Activated B cell treated with CpG ODN at 0.5 μM for 24 hours (primary cell): ENCODE measurements around the gene POLR1B. TPM values are rescaled to one million over a fixed set of nuclear protein-coding genes. Genes with fewer than 3 reads are reported as not detected.
"Not testable (repeated sequence)": the region's sequence is repeated elsewhere in the genome, so short reads cannot be mapped to it uniquely, and the experiment has no call there.

Experiments used
- ATAC-seq: fragments of 200-7000 bp; cut with Tn5 transposase; one replicate; pipeline ENCODE4 v1.10.0; 2021; ENCODE audit warnings: low read depth, mild to moderate bottlenecking, moderate library complexity
- CTCF ChIA-PET: fragments of 350-600 bp; sonication (Branson Sonifier 250); formaldehyde crosslinking; loops from one replicate; lab custom pipeline; 2021; ENCODE audit warnings: antibody characterized with exemption; lab: Charles Lee
- POLR2A ChIA-PET: fragments of 350-600 bp; sonication (Branson Sonifier 250); formaldehyde crosslinking; loops from one replicate; lab custom pipeline; 2021; ENCODE audit warnings: antibody characterized with exemption; lab: Charles Lee
- DNase-seq: peaks from one replicate; pipeline ENCODE4 v3.0.0; 2022
- H3K27ac Mint-ChIP-seq: one replicate; pipeline ENCODE4 v1.8.0; 2020; ENCODE audit warnings: mixed read lengths
- H3K27me3 Mint-ChIP-seq: one replicate; pipeline ENCODE4 v1.8.0; 2021; ENCODE audit warnings: mixed read lengths
- H3K36me3 Mint-ChIP-seq: one replicate; pipeline ENCODE4 v1.8.0; 2021; ENCODE audit warnings: low read depth, mixed read lengths
- H3K4me1 Mint-ChIP-seq: one replicate; pipeline ENCODE4 v1.8.0; 2021; ENCODE audit warnings: mixed read lengths
- H3K4me3 Mint-ChIP-seq: one replicate; pipeline ENCODE4 v1.8.0; 2020; ENCODE audit warnings: mild to moderate bottlenecking, mixed read lengths
- H3K9me3 Mint-ChIP-seq: one replicate; pipeline ENCODE4 v1.8.0; 2020; ENCODE audit warnings: mixed read lengths
- intact Hi-C: fragments of 100-400 bp; cut with micrococcal nuclease; formaldehyde crosslinking; loops from one replicate; pipeline ENCODE4 v1.15.1; 2024
- total RNA-seq: library from RNA; stranded (reverse); gene quantifications from 2 replicates; pipeline ENCODE4 v1.2.3, GENCODE V29; 2022
- TF ChIP-seq, protein P1 (sequence below): fragments of 200-600 bp; IDR thresholded peaks from one replicate; pipeline ENCODE4 v1.8.0; 2022; ENCODE audit warnings: antibody characterized with exemption, mild to moderate bottlenecking

The POLR1B gene, protein sequence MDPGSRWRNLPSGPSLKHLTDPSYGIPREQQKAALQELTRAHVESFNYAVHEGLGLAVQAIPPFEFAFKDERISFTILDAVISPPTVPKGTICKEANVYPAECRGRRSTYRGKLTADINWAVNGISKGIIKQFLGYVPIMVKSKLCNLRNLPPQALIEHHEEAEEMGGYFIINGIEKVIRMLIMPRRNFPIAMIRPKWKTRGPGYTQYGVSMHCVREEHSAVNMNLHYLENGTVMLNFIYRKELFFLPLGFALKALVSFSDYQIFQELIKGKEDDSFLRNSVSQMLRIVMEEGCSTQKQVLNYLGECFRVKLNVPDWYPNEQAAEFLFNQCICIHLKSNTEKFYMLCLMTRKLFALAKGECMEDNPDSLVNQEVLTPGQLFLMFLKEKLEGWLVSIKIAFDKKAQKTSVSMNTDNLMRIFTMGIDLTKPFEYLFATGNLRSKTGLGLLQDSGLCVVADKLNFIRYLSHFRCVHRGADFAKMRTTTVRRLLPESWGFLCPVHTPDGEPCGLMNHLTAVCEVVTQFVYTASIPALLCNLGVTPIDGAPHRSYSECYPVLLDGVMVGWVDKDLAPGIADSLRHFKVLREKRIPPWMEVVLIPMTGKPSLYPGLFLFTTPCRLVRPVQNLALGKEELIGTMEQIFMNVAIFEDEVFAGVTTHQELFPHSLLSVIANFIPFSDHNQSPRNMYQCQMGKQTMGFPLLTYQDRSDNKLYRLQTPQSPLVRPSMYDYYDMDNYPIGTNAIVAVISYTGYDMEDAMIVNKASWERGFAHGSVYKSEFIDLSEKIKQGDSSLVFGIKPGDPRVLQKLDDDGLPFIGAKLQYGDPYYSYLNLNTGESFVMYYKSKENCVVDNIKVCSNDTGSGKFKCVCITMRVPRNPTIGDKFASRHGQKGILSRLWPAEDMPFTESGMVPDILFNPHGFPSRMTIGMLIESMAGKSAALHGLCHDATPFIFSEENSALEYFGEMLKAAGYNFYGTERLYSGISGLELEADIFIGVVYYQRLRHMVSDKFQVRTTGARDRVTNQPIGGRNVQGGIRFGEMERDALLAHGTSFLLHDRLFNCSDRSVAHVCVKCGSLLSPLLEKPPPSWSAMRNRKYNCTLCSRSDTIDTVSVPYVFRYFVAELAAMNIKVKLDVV
- 43.1 and 48.8 TPM in 2 replicates for total RNA-seq

DNA sequence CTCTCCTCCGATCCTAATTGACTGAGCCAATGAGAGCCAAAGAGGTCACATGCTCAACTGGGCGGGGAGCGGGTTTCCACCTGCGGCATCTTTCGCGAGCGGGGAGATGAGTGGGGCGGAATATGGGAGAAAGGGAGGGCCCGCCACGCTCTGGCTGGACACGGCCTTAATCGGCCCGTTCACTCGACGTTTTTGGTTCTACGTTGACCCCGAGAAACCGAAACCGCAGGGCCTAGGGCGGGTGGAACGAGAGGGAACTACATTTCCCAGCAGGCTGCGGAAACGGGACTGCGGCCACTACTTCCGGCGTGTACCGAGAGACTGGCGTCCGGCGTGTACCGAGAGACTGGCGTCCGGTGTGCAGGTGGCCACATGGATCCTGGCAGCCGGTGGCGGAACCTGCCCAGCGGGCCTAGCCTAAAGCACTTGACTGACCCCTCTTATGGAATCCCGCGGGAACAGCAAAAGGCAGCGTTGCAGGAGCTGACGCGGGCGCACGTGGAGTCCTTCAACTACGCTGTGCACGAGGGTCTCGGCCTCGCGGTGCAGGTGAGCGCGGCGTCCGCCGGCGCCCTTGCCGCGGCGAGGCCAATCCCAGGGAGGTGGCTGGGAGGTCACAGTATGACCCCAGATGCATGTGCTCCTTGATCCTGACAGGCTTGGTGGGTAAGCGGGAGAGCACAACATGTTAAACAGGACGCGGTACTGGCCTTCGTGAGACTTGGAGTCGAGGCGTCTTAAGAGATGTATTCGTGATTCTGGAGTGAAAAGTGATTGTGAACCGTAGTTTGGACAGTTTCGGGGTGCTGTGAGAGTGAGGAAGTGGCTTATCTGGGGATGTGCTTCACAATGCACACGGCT lies at the start of gene POLR1B:
POLR1B (plus strand) TSS at position 343 of the 861 bp plus-strand sequence; CDS start at position 373, 30 bp downstream.
- CTCF ChIA-PET = interaction anchor here (1.1 kb wide), 1 partner anchor 185 kb away, joined by 3 read pairs; no protein-coding TSS in a partner anchor
- Mint-ChIP-seq H3K9me3 (no peaks in the 10 kb centered on the region), H3K4me1 (peaks cover 19% of the 10 kb centered on the region)

DNA sequence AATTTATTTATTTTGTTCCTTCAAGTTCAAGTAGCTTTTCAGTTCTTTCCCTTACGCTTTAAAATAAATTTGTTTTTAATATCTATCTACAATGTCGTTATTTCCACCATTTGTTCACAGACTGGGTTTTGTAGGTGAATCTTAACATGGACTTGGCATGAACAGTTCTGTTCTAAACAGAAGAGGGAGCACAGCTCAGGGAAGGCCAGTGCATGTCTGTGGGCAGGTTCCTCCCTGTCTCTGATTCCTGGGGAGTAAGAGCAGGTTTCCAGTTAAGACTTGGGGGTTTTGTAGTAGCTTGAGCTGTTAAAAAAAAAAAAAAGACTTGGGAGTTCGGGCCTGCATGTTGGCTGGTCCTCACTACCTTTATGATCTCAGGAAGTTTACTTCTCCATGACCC lies 49.2 kb upstream of the POLR1B start:
- no peaks in the 10 kb centered on the region for H3K4me1 Mint-ChIP-seq
- ChIA-PET POLR2A (no interaction called here), CTCF (no interaction called here)
- ATAC-seq (no peak), DNase-seq (no peak)
- intact Hi-C loops = no loop called here
- TF ChIP-seq, protein P1, sequence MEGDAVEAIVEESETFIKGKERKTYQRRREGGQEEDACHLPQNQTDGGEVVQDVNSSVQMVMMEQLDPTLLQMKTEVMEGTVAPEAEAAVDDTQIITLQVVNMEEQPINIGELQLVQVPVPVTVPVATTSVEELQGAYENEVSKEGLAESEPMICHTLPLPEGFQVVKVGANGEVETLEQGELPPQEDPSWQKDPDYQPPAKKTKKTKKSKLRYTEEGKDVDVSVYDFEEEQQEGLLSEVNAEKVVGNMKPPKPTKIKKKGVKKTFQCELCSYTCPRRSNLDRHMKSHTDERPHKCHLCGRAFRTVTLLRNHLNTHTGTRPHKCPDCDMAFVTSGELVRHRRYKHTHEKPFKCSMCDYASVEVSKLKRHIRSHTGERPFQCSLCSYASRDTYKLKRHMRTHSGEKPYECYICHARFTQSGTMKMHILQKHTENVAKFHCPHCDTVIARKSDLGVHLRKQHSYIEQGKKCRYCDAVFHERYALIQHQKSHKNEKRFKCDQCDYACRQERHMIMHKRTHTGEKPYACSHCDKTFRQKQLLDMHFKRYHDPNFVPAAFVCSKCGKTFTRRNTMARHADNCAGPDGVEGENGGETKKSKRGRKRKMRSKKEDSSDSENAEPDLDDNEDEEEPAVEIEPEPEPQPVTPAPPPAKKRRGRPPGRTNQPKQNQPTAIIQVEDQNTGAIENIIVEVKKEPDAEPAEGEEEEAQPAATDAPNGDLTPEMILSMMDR = no peak
- no peaks in the 10 kb centered on the region for H3K27me3 Mint-ChIP-seq
- H3K4me3 Mint-ChIP-seq = no peak overlapping the region
- no peaks in the 10 kb centered on the region for H3K9me3 Mint-ChIP-seq
- H3K36me3 Mint-ChIP-seq = peaks cover 4% of the 10 kb centered on the region
- H3K27ac Mint-ChIP-seq = no peak overlapping the region

More for the DNA sequence above, at the start of gene POLR1B:
- POLR2A ChIA-PET = interaction anchor here (0.6 to 1.6 kb wide), 4 partner anchors 42 to 633 kb away, joined by 3 to 4 read pairs (median 3); partner anchors contain the start of gene CHCHD5
- no peak within 1 kb of the TSS for H3K27ac Mint-ChIP-seq
- DNase-seq (peak; percentile 72), ATAC-seq (peak; percentile 77)
- no peak within 1 kb of the TSS for H3K4me3 Mint-ChIP-seq
- TF ChIP-seq, protein P1 = no peak
- intact Hi-C loops = loop anchor here (1.0 kb wide), 6 partner anchors 40 to 658 kb away; partner anchors contain the start of genes ANAPC1, SLC20A1, ZC3H6 and ZC3H8
- no peaks in the 10 kb centered on the region for H3K27me3 Mint-ChIP-seq
- peaks cover 13% of the 10 kb centered on the region for H3K36me3 Mint-ChIP-seq

DNA sequence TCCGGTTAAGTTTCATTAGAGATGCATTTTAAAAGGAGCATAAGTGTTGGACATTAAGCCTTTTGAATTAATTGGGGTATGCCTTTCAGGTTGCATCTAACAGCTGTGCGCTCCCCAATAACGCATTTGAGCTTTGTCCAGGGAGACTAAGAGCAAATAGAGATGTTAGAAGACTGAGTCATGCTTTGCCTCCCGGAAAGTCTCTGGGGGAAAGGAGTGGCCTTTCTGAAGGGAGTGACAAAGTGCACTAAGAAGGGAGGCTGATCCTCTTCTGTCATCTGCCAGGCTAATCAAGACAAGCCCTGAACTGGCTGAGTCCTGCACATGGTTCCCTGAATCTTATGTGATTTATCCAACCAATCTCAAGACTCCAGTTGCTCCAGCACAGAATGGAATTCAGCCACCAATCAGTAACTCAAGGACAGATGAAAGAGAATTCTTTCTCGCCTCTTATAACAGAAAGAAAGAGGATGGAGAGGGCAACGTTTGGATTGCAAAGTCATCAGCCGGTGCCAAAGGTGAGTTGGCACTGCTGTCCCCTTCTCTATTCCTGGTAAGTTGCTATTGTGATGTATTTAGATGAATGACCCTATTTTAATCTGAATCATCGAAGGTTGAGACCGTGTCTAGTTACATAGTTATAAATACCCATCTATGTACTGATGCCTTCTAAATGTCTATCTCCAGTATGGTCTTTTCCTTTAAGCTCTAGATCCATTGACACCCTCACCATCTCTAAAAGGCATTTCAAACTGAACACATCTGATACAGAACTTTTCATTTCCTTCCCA lies 48.2 kb upstream of the POLR1B start:
- H3K9me3 Mint-ChIP-seq = no peaks in the 10 kb centered on the region
- no peak overlapping the region for H3K27ac Mint-ChIP-seq
- ATAC-seq (no peak), DNase-seq (no peak)
- intact Hi-C loops = no loop called here
- no peaks in the 10 kb centered on the region for H3K4me1 Mint-ChIP-seq
- no peaks in the 10 kb centered on the region for H3K27me3 Mint-ChIP-seq
- POLR2A ChIA-PET = no interaction called here
- CTCF ChIA-PET = no interaction called here
- peaks cover 4% of the 10 kb centered on the region for H3K36me3 Mint-ChIP-seq
- TF ChIP-seq, protein P1 = no peak
- no peak overlapping the region for H3K4me3 Mint-ChIP-seq

DNA sequence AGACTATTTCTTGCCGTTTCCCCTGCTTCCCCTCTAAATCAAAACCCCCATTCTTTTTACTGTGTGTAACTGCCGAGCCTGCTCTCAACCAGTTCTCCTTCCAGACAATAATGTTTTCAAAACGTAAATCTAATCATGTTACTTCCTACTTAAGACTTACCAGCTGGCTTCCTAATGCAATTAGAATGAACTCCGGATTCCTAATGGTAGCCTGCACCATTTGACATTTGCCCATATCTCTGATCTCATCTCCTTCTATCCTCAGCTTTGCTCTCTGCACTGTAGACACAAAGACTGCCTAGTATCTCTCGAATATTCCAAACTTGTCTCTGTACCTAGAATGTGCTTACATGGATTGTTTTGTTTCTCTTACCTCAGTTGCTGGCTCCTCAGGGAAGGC lies 47.4 kb upstream of the POLR1B start:
- H3K27me3 Mint-ChIP-seq = no peaks in the 10 kb centered on the region
- intact Hi-C loops = no loop called here
- DNase-seq (no peak), ATAC-seq (no peak)
- TF ChIP-seq, protein P1 = no peak
- ChIA-PET POLR2A (no interaction called here), CTCF (no interaction called here)
- H3K4me1 Mint-ChIP-seq = no peaks in the 10 kb centered on the region
- no peak overlapping the region for H3K4me3 Mint-ChIP-seq
- H3K9me3 Mint-ChIP-seq = no peaks in the 10 kb centered on the region
- H3K36me3 Mint-ChIP-seq = peaks cover 4% of the 10 kb centered on the region
- no peak overlapping the region for H3K27ac Mint-ChIP-seq

DNA sequence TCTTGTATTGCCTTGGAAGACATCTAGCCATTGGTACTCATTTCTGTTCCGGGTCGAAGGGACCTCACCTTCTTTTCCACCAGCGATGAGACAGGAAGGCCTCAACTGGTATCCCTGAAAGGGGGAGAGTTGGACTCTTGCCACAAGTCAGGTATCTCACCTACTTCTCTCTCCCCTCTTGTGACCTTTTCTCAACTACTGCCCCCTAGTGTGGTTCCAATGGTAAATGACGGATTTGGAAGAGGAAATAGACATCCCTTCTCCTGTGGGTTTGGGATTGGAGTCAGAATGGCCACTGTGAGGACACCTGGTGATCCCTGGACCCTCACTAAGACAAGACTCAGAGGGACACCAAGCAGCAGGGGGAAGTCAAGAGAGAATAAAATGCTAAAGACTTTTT lies 46.4 kb upstream of the POLR1B start:
- H3K27me3 Mint-ChIP-seq, DNase-seq, intact Hi-C loops, H3K4me1 Mint-ChIP-seq, POLR2A ChIA-PET, H3K9me3 Mint-ChIP-seq, CTCF ChIA-PET, H3K27ac Mint-ChIP-seq, H3K36me3 Mint-ChIP-seq, ATAC-seq, H3K4me3 Mint-ChIP-seq: not testable (repeated sequence)

DNA sequence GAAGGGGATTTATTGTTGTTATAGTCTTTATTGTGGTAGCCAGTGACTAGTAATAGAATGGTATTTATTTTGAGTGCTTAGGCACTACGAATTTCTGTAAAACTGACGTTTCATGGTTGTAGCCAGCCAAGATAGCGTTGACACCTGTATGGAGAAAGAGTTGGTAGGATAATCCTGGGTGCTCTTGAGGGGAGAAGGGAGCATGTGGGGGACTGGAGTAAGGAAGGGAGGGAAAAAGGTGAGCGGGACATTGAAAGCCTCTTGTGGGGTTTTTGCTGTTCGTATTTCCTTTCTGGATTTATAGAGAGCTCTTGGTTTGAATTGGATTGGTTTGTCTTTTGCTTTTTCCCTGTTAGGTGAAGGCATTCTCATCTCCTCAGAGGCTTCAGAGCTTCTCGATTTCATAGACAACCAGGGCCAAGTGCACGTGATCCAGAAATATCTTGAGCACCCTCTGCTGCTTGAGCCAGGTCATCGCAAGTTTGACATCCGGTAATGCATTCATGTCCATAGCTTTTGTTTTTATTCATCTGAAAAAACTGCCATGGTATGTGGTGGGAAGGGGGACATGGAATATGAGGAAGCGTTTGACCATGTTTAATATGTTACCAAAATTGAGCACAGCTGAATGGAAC lies 41.3 kb upstream of the POLR1B start:
- peak; percentile 75 for ATAC-seq
- DNase-seq, H3K27me3 Mint-ChIP-seq, H3K4me3 Mint-ChIP-seq, H3K9me3 Mint-ChIP-seq, H3K4me1 Mint-ChIP-seq, H3K27ac Mint-ChIP-seq, H3K36me3 Mint-ChIP-seq, POLR2A ChIA-PET: not testable (repeated sequence)
- intact Hi-C loops = loop anchor here (5.0 kb wide), 1 partner anchor 379 kb away; no protein-coding TSS in a partner anchor
- CTCF ChIA-PET = interaction anchor here (0.6 to 1.5 kb wide), 4 partner anchors 15 to 379 kb away, joined by 3 to 10 read pairs (median 4); no protein-coding TSS in a partner anchor
